Mammary epithelial cell (primary cell): ENCODE data around the gene ADGRE1.

Experiments
- EZH2 ChIP-seq: IDR thresholded peaks from 2 replicates; pipeline ENCODE4 v1.6.1; 2012; ENCODE audit warnings: low read length, inconsistent platforms, borderline replicate concordance
- TF ChIP-seq, protein P1 (sequence below), 2 donors: IDR thresholded peaks in 1 of 2; conservative IDR thresholded peaks in 1 of 2; 2 replicates each; pipeline ENCODE4 v1.5.1; 2011 to 2012; ENCODE audit warnings: inconsistent platforms in 2 of 2, low read length in 2 of 2, mild to moderate bottlenecking in 2 of 2, control low read depth in 1 of 2, low read depth in 1 of 2; ENCODE audit not compliant: insufficient read depth in 1 of 2; ENCODE audit errors: extremely low read depth in 1 of 2

GRCh38 chr19:6911523-6911922 lies 24.1 kb downstream of the ADGRE1 start:
- TF ChIP-seq, protein P1, sequence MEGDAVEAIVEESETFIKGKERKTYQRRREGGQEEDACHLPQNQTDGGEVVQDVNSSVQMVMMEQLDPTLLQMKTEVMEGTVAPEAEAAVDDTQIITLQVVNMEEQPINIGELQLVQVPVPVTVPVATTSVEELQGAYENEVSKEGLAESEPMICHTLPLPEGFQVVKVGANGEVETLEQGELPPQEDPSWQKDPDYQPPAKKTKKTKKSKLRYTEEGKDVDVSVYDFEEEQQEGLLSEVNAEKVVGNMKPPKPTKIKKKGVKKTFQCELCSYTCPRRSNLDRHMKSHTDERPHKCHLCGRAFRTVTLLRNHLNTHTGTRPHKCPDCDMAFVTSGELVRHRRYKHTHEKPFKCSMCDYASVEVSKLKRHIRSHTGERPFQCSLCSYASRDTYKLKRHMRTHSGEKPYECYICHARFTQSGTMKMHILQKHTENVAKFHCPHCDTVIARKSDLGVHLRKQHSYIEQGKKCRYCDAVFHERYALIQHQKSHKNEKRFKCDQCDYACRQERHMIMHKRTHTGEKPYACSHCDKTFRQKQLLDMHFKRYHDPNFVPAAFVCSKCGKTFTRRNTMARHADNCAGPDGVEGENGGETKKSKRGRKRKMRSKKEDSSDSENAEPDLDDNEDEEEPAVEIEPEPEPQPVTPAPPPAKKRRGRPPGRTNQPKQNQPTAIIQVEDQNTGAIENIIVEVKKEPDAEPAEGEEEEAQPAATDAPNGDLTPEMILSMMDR (conservative IDR thresholded peaks at IDR 0.05 in 1 of 2, IDR thresholded peaks at IDR 0.05 in 1 of 2; ENCODE audit: extremely low read depth in 1 of 2, insufficient read depth in 1 of 2, low read depth in 1 of 2, low read length in 2 of 2), result no peak
- no peak for TF ChIP-seq EZH2
